DOHH2 (cell line): ENCODE measurements around the gene KRTAP5-11.

Experiments
- CTCF ChIP-seq: fragments of 200-600 bp; sonication (generic); IDR thresholded peaks from one replicate; pipeline ENCODE4 v1.5.1; 2014; ENCODE audit warnings: antibody characterized with exemption, mild to moderate bottlenecking, low read depth, low read length; ENCODE audit not compliant: poor library complexity, severe bottlenecking
- EZH2phosphoT487 ChIP-seq: fragments of 200-600 bp; sonication (generic); IDR thresholded peaks from 2 replicates; pipeline ENCODE4 v1.6.1; 2017; ENCODE audit warnings: borderline replicate concordance, mild to moderate bottlenecking, antibody characterized with exemption, low read length, moderate library complexity, mixed read lengths

GRCh38 chr11:71566081-71566620 lies 16.5 kb downstream of the KRTAP5-11 start:
- TF ChIP-seq CTCF (no peak), EZH2phosphoT487 (no peak)
